ENCODE results near the gene HEXIM2.

- TF ChIP-seq GATA3 (IDR thresholded peaks at IDR 0.05; ENCODE audit: low read depth, low read length) (no peak), GATA2 (IDR thresholded peaks at IDR 0.05; ENCODE audit: low read depth, low read length) (no peak)
These were observed 31.6 kb upstream of the HEXIM2 start for GRCh38 chr17:45129940-45130680.

All from SH-SY5Y (cell line).